SK-N-SH treated with all-trans-retinoic acid at 6 μM for 48 hours (cell line): Measurements from ENCODE around the gene NHS.

Experiments used
- ATAC-seq: fragments of 200-7000 bp; cut with Tn5 transposase; 3 replicates; pipeline ENCODE4 v1.9.1; 2020; ENCODE audit warnings: mild to moderate bottlenecking, moderate library complexity
- ARNTL ChIP-seq: fragments of 450-650 bp; formaldehyde crosslinking; IDR thresholded peaks from 2 replicates; pipeline ENCODE4 v1.5.0; 2020; ENCODE audit warnings: low read depth, mild to moderate bottlenecking, moderate library complexity, borderline replicate concordance
- BACH2 ChIP-seq: fragments of 250-450 bp; sonication (Bioruptor Pico); IDR thresholded peaks from 2 replicates; pipeline ENCODE4 v1.9.0; 2021; ENCODE audit warnings: mild to moderate bottlenecking, borderline replicate concordance
- CREB5 ChIP-seq: fragments of 250-450 bp; sonication (Bioruptor Pico); IDR thresholded peaks from 2 replicates; pipeline ENCODE4 v1.5.1; 2020; ENCODE audit warnings: low read depth, mild to moderate bottlenecking, moderate library complexity
- CSDC2 ChIP-seq: fragments of 250-450 bp; sonication (Bioruptor Pico); IDR thresholded peaks from 2 replicates; pipeline ENCODE4 v1.5.0; 2020; ENCODE audit warnings: mild to moderate bottlenecking, moderate library complexity
- CSRNP3 ChIP-seq: fragments of 250-450 bp; sonication (Bioruptor Pico); IDR thresholded peaks from 2 replicates; pipeline ENCODE4 v1.5.1; 2021; ENCODE audit warnings: mild to moderate bottlenecking, moderate library complexity
- ESRRG ChIP-seq: fragments of 250-450 bp; sonication (Bioruptor Pico); IDR thresholded peaks from 2 replicates; pipeline ENCODE4 v1.6.1; 2021; ENCODE audit warnings: mild to moderate bottlenecking
- GLIS3 ChIP-seq: fragments of 250-450 bp; sonication (Bioruptor Pico); IDR thresholded peaks from 2 replicates; pipeline ENCODE4 v1.5.0; 2020; ENCODE audit warnings: mild to moderate bottlenecking, moderate library complexity
- ISL1 ChIP-seq: fragments of 250-450 bp; sonication (Bioruptor Pico); IDR thresholded peaks from 2 replicates; pipeline ENCODE4 v2.1.2; 2022; ENCODE audit warnings: mild to moderate bottlenecking, moderate library complexity
- OSR1 ChIP-seq: fragments of 250-450 bp; sonication (Bioruptor Pico); IDR thresholded peaks from 2 replicates; pipeline ENCODE4 v1.8.0; 2022; ENCODE audit warnings: moderate library complexity, mild to moderate bottlenecking, inconsistent platforms
- PPARA ChIP-seq: fragments of 250-450 bp; sonication (Bioruptor Pico); IDR thresholded peaks from 2 replicates; pipeline ENCODE4 v1.5.0; 2020; ENCODE audit warnings: mild to moderate bottlenecking, borderline replicate concordance
- RARB ChIP-seq: fragments of 250-450 bp; sonication (Bioruptor Pico); IDR thresholded peaks from 2 replicates; pipeline ENCODE4 v1.8.0; 2021; ENCODE audit warnings: mild to moderate bottlenecking, moderate library complexity
- SNAI2 ChIP-seq: fragments of 250-450 bp; sonication (Bioruptor Pico); IDR thresholded peaks from 2 replicates; pipeline ENCODE4 v1.5.0; 2020; ENCODE audit warnings: mild to moderate bottlenecking, moderate library complexity
- TCF4 ChIP-seq: fragments of 250-450 bp; sonication (Bioruptor Pico); IDR thresholded peaks from 2 replicates; pipeline ENCODE4 v1.8.0; 2021; ENCODE audit warnings: mild to moderate bottlenecking, moderate library complexity, borderline replicate concordance
- TOX ChIP-seq: fragments of 250-450 bp; sonication (Bioruptor Pico); IDR thresholded peaks from 2 replicates; pipeline ENCODE4 v1.8.0; 2021; ENCODE audit warnings: mild to moderate bottlenecking, moderate library complexity, borderline replicate concordance
- ZC3H10 ChIP-seq: fragments of 250-450 bp; sonication (Bioruptor Pico); IDR thresholded peaks from 2 replicates; pipeline ENCODE4 v1.5.1; 2021; ENCODE audit warnings: mild to moderate bottlenecking, moderate library complexity
- ZFP3 ChIP-seq: fragments of 250-450 bp; sonication (Bioruptor Pico); IDR thresholded peaks from 2 replicates; pipeline ENCODE4 v1.5.0; 2020; ENCODE audit warnings: mild to moderate bottlenecking, moderate library complexity
- ZFP30 ChIP-seq: fragments of 450-650 bp; formaldehyde crosslinking; IDR thresholded peaks from 2 replicates; pipeline ENCODE4 v1.5.0; 2022; ENCODE audit warnings: mild to moderate bottlenecking, moderate library complexity
- ZNF565 ChIP-seq: fragments of 450-650 bp; formaldehyde crosslinking; conservative IDR thresholded peaks from 2 replicates; pipeline ENCODE4 v1.5.0; 2020; ENCODE audit warnings: low read depth, mild to moderate bottlenecking, moderate library complexity
- ZNF70 ChIP-seq: fragments of 450-650 bp; formaldehyde crosslinking; IDR thresholded peaks from 2 replicates; pipeline ENCODE4 v1.5.0; 2020; ENCODE audit warnings: mild to moderate bottlenecking, moderate library complexity
- TF ChIP-seq, protein P1 (sequence below): fragments of 250-450 bp; sonication (Bioruptor Pico); IDR thresholded peaks from 2 replicates; pipeline ENCODE4 v1.8.0; 2021; ENCODE audit warnings: low read depth, mild to moderate bottlenecking, moderate library complexity, borderline replicate concordance
- TF ChIP-seq, protein P2 (sequence below): fragments of 250-450 bp; sonication (Bioruptor Pico); IDR thresholded peaks from 2 replicates; pipeline ENCODE4 v1.5.0; 2020; ENCODE audit warnings: mild to moderate bottlenecking, moderate library complexity
- TF ChIP-seq, protein P3 (sequence below): fragments of 250-450 bp; sonication (Bioruptor Pico); IDR thresholded peaks from 2 replicates; pipeline ENCODE4 v1.8.0; 2020; ENCODE audit warnings: mild to moderate bottlenecking, moderate library complexity, borderline replicate concordance

Gene NHS

GRCh38 chrX:17638731-17639130 lies 263.7 kb downstream of the NHS start:
- TF ChIP-seq ZNF565 (CRISPR knock-in tag) (no peak), CSDC2 (CRISPR knock-in tag) (no peak), ZFP30 (CRISPR knock-in tag) (no peak), ARNTL (no peak), ZFP3 (no peak), BACH2 (CRISPR knock-in tag) (no peak), GLIS3 (CRISPR knock-in tag) (no peak), SNAI2 (CRISPR knock-in tag) (no peak), TCF4 (CRISPR knock-in tag) (no peak), PPARA (CRISPR knock-in tag) (no peak), ZNF70 (CRISPR knock-in tag) (no peak), OSR1 (CRISPR knock-in tag) (no peak)
- TF ChIP-seq, protein P1, sequence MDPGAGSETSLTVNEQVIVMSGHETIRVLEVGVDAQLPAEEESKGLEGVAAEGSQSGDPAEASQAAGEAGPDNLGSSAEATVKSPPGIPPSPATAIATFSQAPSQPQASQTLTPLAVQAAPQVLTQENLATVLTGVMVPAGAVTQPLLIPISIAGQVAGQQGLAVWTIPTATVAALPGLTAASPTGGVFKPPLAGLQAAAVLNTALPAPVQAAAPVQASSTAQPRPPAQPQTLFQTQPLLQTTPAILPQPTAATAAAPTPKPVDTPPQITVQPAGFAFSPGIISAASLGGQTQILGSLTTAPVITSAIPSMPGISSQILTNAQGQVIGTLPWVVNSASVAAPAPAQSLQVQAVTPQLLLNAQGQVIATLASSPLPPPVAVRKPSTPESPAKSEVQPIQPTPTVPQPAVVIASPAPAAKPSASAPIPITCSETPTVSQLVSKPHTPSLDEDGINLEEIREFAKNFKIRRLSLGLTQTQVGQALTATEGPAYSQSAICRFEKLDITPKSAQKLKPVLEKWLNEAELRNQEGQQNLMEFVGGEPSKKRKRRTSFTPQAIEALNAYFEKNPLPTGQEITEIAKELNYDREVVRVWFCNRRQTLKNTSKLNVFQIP (CRISPR knock-in tag), result no peak
- TF ChIP-seq, protein P2, sequence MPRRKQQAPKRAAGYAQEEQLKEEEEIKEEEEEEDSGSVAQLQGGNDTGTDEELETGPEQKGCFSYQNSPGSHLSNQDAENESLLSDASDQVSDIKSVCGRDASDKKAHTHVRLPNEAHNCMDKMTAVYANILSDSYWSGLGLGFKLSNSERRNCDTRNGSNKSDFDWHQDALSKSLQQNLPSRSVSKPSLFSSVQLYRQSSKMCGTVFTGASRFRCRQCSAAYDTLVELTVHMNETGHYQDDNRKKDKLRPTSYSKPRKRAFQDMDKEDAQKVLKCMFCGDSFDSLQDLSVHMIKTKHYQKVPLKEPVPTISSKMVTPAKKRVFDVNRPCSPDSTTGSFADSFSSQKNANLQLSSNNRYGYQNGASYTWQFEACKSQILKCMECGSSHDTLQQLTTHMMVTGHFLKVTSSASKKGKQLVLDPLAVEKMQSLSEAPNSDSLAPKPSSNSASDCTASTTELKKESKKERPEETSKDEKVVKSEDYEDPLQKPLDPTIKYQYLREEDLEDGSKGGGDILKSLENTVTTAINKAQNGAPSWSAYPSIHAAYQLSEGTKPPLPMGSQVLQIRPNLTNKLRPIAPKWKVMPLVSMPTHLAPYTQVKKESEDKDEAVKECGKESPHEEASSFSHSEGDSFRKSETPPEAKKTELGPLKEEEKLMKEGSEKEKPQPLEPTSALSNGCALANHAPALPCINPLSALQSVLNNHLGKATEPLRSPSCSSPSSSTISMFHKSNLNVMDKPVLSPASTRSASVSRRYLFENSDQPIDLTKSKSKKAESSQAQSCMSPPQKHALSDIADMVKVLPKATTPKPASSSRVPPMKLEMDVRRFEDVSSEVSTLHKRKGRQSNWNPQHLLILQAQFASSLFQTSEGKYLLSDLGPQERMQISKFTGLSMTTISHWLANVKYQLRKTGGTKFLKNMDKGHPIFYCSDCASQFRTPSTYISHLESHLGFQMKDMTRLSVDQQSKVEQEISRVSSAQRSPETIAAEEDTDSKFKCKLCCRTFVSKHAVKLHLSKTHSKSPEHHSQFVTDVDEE (CRISPR knock-in tag), result no peak
- TF ChIP-seq, protein P3, sequence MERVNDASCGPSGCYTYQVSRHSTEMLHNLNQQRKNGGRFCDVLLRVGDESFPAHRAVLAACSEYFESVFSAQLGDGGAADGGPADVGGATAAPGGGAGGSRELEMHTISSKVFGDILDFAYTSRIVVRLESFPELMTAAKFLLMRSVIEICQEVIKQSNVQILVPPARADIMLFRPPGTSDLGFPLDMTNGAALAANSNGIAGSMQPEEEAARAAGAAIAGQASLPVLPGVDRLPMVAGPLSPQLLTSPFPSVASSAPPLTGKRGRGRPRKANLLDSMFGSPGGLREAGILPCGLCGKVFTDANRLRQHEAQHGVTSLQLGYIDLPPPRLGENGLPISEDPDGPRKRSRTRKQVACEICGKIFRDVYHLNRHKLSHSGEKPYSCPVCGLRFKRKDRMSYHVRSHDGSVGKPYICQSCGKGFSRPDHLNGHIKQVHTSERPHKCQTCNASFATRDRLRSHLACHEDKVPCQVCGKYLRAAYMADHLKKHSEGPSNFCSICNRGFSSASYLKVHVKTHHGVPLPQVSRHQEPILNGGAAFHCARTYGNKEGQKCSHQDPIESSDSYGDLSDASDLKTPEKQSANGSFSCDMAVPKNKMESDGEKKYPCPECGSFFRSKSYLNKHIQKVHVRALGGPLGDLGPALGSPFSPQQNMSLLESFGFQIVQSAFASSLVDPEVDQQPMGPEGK (CRISPR knock-in tag), result no peak
- ATAC-seq, result no peak

GRCh38 chrX:17642891-17643290 lies 267.9 kb downstream of the NHS start:
- TF ChIP-seq ARNTL (no peak), TCF4 (CRISPR knock-in tag) (no peak), OSR1 (CRISPR knock-in tag) (no peak), ISL1 (no peak), TOX (CRISPR knock-in tag) (no peak), CSRNP3 (CRISPR knock-in tag) (no peak), GLIS3 (CRISPR knock-in tag) (no peak), RARB (CRISPR knock-in tag) (no peak)
- TF ChIP-seq, protein P1 (CRISPR knock-in tag), result no peak
- no peak for ATAC-seq

GRCh38 chrX:17643528-17643927 lies 268.5 kb downstream of the NHS start:
- ATAC-seq, result no peak
- no peak for TF ChIP-seq CSRNP3 (CRISPR knock-in tag)
- no peak for TF ChIP-seq CREB5 (CRISPR knock-in tag)
- TF ChIP-seq ZC3H10, result no peak
- TF ChIP-seq ZFP3, result no peak
- no peak for TF ChIP-seq TCF4 (CRISPR knock-in tag)
- no peak for TF ChIP-seq OSR1 (CRISPR knock-in tag)
- no peak for TF ChIP-seq BACH2 (CRISPR knock-in tag)
- TF ChIP-seq, protein P2 (CRISPR knock-in tag), result no peak
- TF ChIP-seq ARNTL, result no peak
- TF ChIP-seq TOX (CRISPR knock-in tag), result no peak
- TF ChIP-seq ESRRG, result no peak
- TF ChIP-seq ZNF70 (CRISPR knock-in tag), result no peak
